GM10266 (cell line): ENCODE data around the gene SLC13A4.
"Not testable (repeated sequence)": the region's sequence is repeated elsewhere in the genome, so short reads cannot be mapped to it uniquely, and the experiment has no call there.

ENCODE experiments used
- DNase-seq: peaks from one replicate; pipeline ENCODE4 v3.0.0; 2012; ENCODE audit errors: extremely low spot score
- CTCF ChIP-seq: IDR thresholded peaks from 2 replicates; pipeline ENCODE4 v1.5.1; 2012; ENCODE audit warnings: mild to moderate bottlenecking, low read depth; ENCODE audit not compliant: control insufficient read depth, insufficient read depth; ENCODE audit errors: missing control alignments

SLC13A4 gene

GRCh38 chr7:135728136-135728669 lies at the start of gene SLC13A4:
Gene SLC13A4 (minus strand): TSS chr7:135728186. CDS start chr7:135727496, 690 bp downstream.
- TF ChIP-seq CTCF: no peak
- DNase-seq: no peak

GRCh38 chr7:135775915-135776314 lies 47.9 kb upstream of the SLC13A4 start:
- not testable (repeated sequence) for DNase-seq

- no peak for DNase-seq
- no peak for TF ChIP-seq CTCF
Measured at GRCh38 chr7:135775230-135775629, 47.2 kb upstream of the SLC13A4 start.

GRCh38 chr7:135774284-135774683 lies 46.3 kb upstream of the SLC13A4 start:
- no peak for DNase-seq
- TF ChIP-seq CTCF: no peak

- no peak for DNase-seq
- TF ChIP-seq CTCF: no peak
Measured at GRCh38 chr7:135773464-135773863, 45.5 kb upstream of the SLC13A4 start.

GRCh38 chr7:135772639-135773222 lies 44.7 kb upstream of the SLC13A4 start:
- TF ChIP-seq CTCF: no peak
- no peak for DNase-seq

- no peak for TF ChIP-seq CTCF
- DNase-seq: no peak
Measured at GRCh38 chr7:135771961-135772638, 44.1 kb upstream of the SLC13A4 start.
